Astrocyte of the spinal cord (primary cell): ENCODE measurements around the gene KRT6B.

Source experiments
- DNase-seq: peaks from one replicate; pipeline ENCODE4 v3.0.0; 2011; ENCODE audit warnings: low read depth, low spot score
- H3K4me3 ChIP-seq: 2 replicates; pipeline ENCODE4 v1.5.1; 2011; ENCODE audit warnings: low read depth, mild to moderate bottlenecking, low read length, moderate library complexity
- CTCF ChIP-seq: IDR thresholded peaks from 2 replicates; pipeline ENCODE4 v1.5.1; 2012; ENCODE audit warnings: low read depth, mild to moderate bottlenecking, low read length, inconsistent platforms
- in situ Hi-C: cut with HindIII; loops from 2 replicates; pipeline ENCODE4 v1.10.0; 2017; ENCODE audit warnings: low sequenced_read_pairs

Gene KRT6B

DNA sequence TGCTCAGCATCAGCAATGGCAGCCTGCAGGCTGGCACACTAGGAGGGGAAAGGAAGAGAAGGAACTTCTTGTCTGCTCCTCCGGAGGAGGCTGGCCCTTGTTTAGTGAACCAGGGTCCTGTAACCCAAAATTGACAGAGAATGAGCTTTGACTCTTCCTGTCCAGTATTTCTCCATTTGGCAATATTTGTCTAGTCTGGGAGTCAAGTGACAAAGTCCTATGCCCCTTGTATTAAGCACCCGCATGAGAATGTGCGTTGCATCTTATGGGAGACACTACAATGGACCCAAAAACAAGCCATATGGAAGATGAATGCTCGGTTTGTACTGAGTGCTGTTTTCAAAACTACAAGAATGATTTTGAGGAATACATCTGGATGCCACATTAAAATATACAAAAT is 17.9 kb upstream of the KRT6B start:
- DNase-seq = no peak
- in situ Hi-C loops = no loop called here
- TF ChIP-seq CTCF = no peak
- H3K4me3 ChIP-seq = no peak overlapping the region

DNA sequence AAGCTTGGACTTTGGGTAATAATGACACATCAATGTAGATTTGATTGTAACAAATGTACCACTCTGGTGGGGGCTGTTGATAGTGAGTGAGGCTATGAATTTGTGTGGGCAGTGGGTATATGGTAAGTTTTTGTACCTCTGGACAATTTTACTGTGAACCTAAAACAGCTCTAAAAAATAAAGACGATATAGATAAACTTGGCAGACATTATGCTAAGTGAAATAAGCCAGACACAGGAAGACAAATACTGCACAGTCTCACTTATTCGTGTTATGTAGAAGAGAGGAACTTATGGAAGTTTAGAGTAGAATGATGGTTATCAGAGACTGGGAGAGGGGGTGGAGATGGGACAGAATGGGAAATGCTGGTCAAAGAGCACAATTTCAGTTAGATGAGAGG is 13.0 kb upstream of the KRT6B start:
- DNase-seq = no peak
- in situ Hi-C loops = no loop called here
- TF ChIP-seq CTCF = no peak
- H3K4me3 ChIP-seq = no peak overlapping the region

GRCh38 chr12:52461693-52462092 is 9.7 kb upstream of the KRT6B start:
- no peak for TF ChIP-seq CTCF
- no peak overlapping the region for H3K4me3 ChIP-seq
- no peak for DNase-seq
- in situ Hi-C loops = no loop called here

GRCh38 chr12:52458861-52459260 is 6.9 kb upstream of the KRT6B start:
- no peak for DNase-seq
- in situ Hi-C loops = no loop called here
- TF ChIP-seq CTCF = no peak

GRCh38 chr12:52455821-52456220 is 3.9 kb upstream of the KRT6B start:
- in situ Hi-C loops = no loop called here
- no peak overlapping the region for H3K4me3 ChIP-seq
- DNase-seq = no peak
- TF ChIP-seq CTCF = no peak

More at GRCh38 chr12:52458861-52459260, 6.9 kb upstream of the KRT6B start:
- no peak overlapping the region for H3K4me3 ChIP-seq

- in situ Hi-C loops = no loop called here
- no peak for DNase-seq
Measured at GRCh38 chr12:52454411-52455201, 2.7 kb upstream of the KRT6B start.

More at GRCh38 chr12:52454411-52455201, 2.7 kb upstream of the KRT6B start:
- TF ChIP-seq CTCF = no peak
- no peak overlapping the region for H3K4me3 ChIP-seq
